Fibroblast of pulmonary artery (primary cell): ENCODE results near the gene CNOT6.
"Not testable (repeated sequence)": the region's sequence is repeated elsewhere in the genome, so short reads cannot be mapped to it uniquely, and the experiment has no call there.

Experiments
- DNase-seq: peaks from one replicate; pipeline ENCODE4 v3.0.0-alpha.2; 2010; ENCODE audit warnings: low read depth
- H3K4me3 ChIP-seq: replicated peaks from 2 replicates; pipeline ENCODE4 v1.5.1; 2011; ENCODE audit warnings: low read depth, mild to moderate bottlenecking, control low read depth, low read length, moderate library complexity
- TF ChIP-seq, protein P1 (sequence below): IDR thresholded peaks from 2 replicates; pipeline ENCODE4 v1.5.1; 2011; ENCODE audit warnings: mild to moderate bottlenecking, control low read depth, low read length, inconsistent platforms; ENCODE audit errors: missing control alignments

CNOT6 gene

DNA sequence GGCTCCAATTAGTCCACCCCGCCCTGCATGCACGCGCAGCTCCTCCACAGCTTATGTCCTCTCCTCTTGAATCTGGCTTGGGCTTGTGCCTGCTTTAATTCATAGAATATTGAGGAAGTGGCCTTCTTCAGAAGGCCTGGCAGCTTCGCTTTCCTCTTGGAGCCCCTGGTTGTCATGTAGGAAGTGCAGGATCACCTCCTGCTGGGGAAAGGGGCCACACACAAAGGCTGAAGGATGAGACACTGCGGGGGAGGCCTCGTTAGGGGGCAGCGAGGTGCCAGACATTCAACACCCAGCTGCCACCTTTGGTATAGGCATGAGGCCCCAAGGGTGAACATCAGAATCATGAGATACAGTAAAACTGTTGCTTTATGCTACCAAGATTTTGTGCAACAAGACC lies 2.7 kb upstream of the CNOT6 start:
- no peak for DNase-seq
- no peak overlapping the region for H3K4me3 ChIP-seq
- TF ChIP-seq, protein P1, sequence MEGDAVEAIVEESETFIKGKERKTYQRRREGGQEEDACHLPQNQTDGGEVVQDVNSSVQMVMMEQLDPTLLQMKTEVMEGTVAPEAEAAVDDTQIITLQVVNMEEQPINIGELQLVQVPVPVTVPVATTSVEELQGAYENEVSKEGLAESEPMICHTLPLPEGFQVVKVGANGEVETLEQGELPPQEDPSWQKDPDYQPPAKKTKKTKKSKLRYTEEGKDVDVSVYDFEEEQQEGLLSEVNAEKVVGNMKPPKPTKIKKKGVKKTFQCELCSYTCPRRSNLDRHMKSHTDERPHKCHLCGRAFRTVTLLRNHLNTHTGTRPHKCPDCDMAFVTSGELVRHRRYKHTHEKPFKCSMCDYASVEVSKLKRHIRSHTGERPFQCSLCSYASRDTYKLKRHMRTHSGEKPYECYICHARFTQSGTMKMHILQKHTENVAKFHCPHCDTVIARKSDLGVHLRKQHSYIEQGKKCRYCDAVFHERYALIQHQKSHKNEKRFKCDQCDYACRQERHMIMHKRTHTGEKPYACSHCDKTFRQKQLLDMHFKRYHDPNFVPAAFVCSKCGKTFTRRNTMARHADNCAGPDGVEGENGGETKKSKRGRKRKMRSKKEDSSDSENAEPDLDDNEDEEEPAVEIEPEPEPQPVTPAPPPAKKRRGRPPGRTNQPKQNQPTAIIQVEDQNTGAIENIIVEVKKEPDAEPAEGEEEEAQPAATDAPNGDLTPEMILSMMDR = no peak

DNA sequence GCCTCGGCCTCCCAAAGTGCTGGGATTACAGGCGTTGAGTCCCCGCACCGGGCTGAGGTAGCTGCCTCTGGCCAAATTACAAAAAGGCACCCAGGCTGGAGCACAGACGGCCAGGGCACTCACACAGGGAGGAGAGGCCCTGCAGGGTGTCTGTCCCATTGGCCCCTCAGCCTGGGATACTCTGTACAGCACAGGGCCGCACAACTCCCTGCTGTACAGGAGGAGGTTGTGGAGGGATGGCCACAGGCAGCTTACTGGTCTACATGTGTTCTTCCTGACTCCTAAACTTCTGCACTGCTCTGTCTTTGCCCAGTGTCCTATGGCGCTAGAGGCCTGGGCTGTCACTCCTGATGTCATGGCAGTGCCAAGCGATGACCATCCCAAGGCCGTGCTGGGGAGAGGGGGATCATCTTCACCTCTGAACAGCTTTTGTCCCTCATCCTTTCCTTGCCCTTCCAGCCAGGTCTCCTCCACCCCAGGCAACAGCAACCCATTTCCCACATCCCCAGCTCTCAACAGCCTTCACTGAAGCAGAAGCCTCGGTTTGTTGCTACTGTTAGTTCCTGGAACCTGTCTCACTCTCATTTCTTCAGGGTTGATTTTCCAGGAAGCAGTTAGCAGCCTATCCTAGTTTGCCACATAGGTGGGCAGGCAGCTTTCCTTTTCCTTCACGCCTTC lies 1.8 kb upstream of the CNOT6 start:
- H3K4me3 ChIP-seq = no peak overlapping the region
- TF ChIP-seq, protein P1 = no peak
- DNase-seq = no peak

DNA sequence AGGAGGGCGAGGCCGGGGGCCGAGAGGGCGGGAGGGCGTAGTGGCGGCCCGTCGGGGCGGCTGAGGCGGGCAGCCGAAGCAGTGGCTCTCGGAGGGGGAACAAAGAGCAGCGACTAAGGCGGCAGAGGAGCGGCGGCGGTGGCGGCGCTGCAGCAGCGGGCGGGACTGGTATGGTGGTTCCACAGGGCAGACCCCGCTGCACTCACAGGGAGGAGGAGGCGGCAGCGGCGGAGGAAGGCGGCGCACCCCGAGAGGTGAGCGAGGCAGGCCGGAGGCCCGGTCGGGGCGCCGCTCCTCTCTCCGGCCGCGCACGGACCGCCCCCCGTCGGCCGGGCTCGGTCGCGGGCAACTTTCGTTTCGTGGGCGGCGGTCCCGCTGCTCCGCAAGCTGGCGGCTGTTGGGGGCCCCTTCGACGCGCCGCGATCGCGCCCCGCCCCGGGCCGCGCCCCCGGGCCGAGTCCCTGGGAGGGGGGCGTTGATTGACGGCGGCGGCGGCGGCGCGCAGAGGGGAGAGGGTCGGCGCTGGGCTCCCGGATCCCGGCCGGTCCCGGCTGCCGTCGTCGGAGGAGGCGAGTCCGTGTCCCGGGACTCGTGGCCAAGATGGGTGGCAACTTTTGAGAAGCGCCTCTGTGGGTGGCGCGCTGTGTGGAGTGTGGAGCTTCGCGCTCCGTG lies 467 bp downstream of the CNOT6 start:
- H3K4me3 ChIP-seq = peak overlapping the region; percentile 78
- no peak for DNase-seq
- TF ChIP-seq, protein P1 = no peak

DNA sequence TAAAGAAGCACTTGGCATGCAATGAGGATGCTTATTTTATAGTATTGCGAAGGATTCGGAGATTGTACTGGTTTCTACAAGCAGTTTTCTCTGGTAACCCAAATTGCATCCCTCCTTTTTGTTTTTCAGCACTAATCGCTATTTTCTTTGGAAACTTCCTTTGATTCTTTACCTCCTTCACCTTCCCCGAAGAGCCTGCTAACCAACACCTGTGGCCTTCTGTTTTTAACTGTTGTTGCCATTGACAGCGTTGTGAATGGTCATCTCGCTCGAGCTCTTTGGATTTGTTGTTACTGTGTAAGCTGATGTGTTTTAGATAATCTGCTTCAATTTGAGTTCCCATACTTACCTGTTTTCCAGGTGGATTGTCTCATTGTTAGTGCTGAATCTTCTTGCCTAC lies 1.1 kb downstream of the CNOT6 start:
- DNase-seq = no peak
- TF ChIP-seq, protein P1 = no peak
- H3K4me3 ChIP-seq = peak overlapping the region; percentile 78

DNA sequence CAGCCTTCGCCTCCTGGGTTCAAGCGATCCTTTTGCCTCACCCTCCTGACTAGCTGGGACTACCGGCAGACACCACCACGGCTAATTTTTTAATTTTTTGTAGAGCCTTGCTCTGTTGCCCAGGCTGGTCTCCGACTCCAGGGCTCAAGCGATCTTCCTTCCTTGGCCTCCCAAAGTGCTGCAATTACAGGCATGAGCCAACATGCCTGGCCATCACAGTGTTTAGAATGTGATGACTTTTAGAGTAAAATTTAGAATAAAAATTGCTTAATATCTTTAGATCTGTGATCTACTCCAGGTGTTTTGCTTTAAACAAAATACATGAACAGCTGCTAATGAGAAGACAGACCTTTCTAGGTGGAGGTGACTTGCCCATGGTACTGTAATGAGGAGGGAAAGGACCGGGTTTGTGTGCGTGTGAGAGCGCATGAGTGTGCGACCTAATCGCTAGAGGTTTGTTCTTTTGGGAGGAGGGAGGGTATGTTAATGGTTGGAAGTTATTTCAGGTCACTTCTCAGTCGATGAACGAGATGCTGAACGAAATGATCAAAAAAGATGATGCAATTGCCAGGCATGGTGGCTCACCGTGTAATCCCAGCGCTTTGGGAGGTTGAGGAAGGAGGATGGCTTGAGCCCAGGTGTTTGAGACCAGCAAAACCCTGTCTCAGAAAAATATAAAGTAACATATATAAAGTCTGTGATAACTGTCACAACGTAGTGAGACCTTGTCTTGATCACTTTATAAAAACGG lies 2.0 kb downstream of the CNOT6 start:
- peak overlapping the region; percentile 78 for H3K4me3 ChIP-seq
- TF ChIP-seq, protein P1 = no peak
- no peak for DNase-seq

DNA sequence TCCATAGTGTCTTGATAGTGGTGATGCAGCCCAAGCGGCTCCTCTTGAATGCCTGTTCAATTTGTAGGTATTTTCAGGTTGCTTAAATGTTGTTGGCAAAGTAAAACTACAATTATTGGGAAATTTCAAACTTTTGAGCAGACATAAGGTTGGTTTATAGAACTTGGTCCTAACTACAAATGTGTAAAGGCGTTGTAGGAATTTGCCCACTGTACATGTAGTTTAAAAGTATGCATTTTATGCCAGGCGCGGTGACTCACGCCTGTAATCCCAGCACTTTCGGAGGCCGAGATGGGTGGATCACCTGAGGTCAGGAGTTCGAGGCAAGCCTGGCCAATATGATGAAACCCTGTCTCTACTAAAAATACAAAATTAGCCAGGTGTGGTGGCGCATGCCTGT lies 2.6 kb downstream of the CNOT6 start:
- not testable (repeated sequence) for H3K4me3 ChIP-seq, DNase-seq

DNA sequence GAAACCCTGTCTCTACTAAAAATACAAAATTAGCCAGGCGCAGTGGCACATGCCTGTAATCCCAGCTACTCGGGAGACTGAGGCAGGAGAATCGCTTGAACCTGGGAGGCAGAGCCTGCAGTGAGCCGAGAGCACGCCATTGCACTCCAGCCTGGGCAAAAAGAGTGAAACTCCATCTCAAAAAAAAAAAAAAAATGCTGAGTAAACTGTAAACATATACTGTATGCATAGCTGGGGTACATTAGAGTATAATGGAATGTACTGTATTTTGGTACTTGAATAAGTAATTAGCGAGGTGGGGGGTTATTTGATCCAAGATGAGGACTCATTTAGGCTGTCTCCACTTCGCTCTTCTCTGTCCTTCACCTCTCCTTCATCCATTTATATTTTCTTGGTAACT lies 3.7 kb downstream of the CNOT6 start:
- not testable (repeated sequence) for DNase-seq, H3K4me3 ChIP-seq

DNA sequence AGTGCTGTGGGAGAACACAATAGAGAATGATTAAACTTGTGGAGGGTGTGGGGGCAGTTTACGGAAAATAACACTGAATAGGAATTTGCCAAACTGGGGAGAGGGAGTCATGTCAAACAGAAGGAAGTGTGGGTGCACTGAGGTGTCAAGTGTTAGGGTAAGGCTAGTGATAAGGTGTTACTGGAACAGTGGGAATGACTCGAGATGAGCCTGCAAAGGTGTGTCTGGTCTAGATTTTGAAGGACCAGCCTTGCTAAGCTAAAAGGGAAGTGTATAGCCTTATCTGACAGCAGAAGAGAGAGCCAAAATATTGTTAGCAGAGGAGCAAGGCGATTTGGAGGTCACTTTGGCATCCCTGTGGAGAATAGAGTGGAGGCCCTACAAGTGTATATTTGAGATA lies 4.2 kb downstream of the CNOT6 start:
- no peak for DNase-seq
- TF ChIP-seq, protein P1 = no peak
- no peak overlapping the region for H3K4me3 ChIP-seq
